Esophagus muscularis mucosa (tissue), 4 donors: Measurements from ENCODE around the gene RPL41.

ENCODE experiments used
- EP300 ChIP-seq: sonication (generic); formaldehyde crosslinking; IDR thresholded peaks from one replicate; pipeline ENCODE4 v1.6.1; 2017; ENCODE audit warnings: antibody characterized with exemption
- POLR2A ChIP-seq: fragments of 450-650 bp; IDR thresholded peaks from one replicate; pipeline ENCODE4 v1.6.1; 2017; ENCODE audit warnings: antibody characterized with exemption, moderate library complexity, mild to moderate bottlenecking, low read depth
- POLR2AphosphoS5 ChIP-seq, 2 donors: sonication (generic); formaldehyde crosslinking; IDR thresholded peaks; one replicate each; pipeline ENCODE4 v1.6.1; 2017; ENCODE audit warnings: antibody characterized with exemption in 2 of 2
- TF ChIP-seq, protein P1 (sequence below), 3 experiments: fragments of 200-600 bp in 2 of 3; fragments of 450-650 bp in 1 of 3; sonication (generic) in 2 of 3; IDR thresholded peaks; one replicate each; pipeline ENCODE4 v1.5.1; 2017 to 2019; ENCODE audit warnings: antibody characterized with exemption in 3 of 3, mild to moderate bottlenecking in 2 of 3, moderate library complexity in 1 of 3

- TF ChIP-seq, protein P1, sequence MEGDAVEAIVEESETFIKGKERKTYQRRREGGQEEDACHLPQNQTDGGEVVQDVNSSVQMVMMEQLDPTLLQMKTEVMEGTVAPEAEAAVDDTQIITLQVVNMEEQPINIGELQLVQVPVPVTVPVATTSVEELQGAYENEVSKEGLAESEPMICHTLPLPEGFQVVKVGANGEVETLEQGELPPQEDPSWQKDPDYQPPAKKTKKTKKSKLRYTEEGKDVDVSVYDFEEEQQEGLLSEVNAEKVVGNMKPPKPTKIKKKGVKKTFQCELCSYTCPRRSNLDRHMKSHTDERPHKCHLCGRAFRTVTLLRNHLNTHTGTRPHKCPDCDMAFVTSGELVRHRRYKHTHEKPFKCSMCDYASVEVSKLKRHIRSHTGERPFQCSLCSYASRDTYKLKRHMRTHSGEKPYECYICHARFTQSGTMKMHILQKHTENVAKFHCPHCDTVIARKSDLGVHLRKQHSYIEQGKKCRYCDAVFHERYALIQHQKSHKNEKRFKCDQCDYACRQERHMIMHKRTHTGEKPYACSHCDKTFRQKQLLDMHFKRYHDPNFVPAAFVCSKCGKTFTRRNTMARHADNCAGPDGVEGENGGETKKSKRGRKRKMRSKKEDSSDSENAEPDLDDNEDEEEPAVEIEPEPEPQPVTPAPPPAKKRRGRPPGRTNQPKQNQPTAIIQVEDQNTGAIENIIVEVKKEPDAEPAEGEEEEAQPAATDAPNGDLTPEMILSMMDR (IDR thresholded peaks at IDR 0.05), result no peak
- TF ChIP-seq POLR2A, result no peak
- TF ChIP-seq POLR2AphosphoS5 (IDR thresholded peaks at IDR 0.05), result no peak
- no peak for TF ChIP-seq EP300
Observed at GRCh38 chr12:56103066-56103711, 13.2 kb upstream of the RPL41 start.
